Neural progenitor cell (in vitro differentiated cells): ENCODE data around the gene SPATA45. TPM values are rescaled to one million over a fixed set of nuclear protein-coding genes. Genes with fewer than 3 reads are reported as not detected.
A peak's percentile ranks its signal among the peaks of the same experiment; 100 is the strongest.

Experiments
- DNase-seq: peaks from one replicate; pipeline ENCODE4 v3.0.0-alpha.2; 2016; ENCODE audit warnings: low spot score
- H2AFZ ChIP-seq: fragments of 200-600 bp; sonication (generic); replicated peaks from 2 replicates; pipeline ENCODE4 v1.6.1; 2016; ENCODE audit warnings: antibody characterized with exemption
- H3F3A ChIP-seq: fragments of 200-600 bp; sonication (generic); 2 replicates; pipeline ENCODE4 v1.6.1; 2016; ENCODE audit warnings: antibody characterized with exemption, low read depth
- H3K27ac ChIP-seq: fragments of 200-600 bp; sonication (generic); 2 replicates; pipeline ENCODE4 v1.5.1; 2016; ENCODE audit warnings: mild to moderate bottlenecking
- H3K27me3 ChIP-seq: fragments of 200-600 bp; sonication (generic); 2 replicates; pipeline ENCODE4 v1.6.1; 2016; ENCODE audit warnings: mild to moderate bottlenecking, moderate library complexity
- H3K36me3 ChIP-seq: fragments of 200-600 bp; sonication (generic); 2 replicates; pipeline ENCODE4 v1.5.1; 2016
- H3K4me1 ChIP-seq: fragments of 200-600 bp; sonication (generic); 2 replicates; pipeline ENCODE4 v1.6.1; 2016; ENCODE audit warnings: mixed run types
- H3K4me2 ChIP-seq: fragments of 200-600 bp; sonication (generic); 2 replicates; pipeline ENCODE4 v1.6.1; 2016
- H3K4me3 ChIP-seq: fragments of 200-600 bp; sonication (generic); 2 replicates; pipeline ENCODE4 v1.5.1; 2016
- H3K79me2 ChIP-seq: fragments of 200-600 bp; sonication (generic); 2 replicates; pipeline ENCODE4 v1.6.1; 2016; ENCODE audit warnings: low read depth
- H3K9ac ChIP-seq: fragments of 200-600 bp; sonication (generic); 2 replicates; pipeline ENCODE4 v1.6.1; 2016
- H3K9me3 ChIP-seq: fragments of 200-600 bp; sonication (generic); 2 replicates; pipeline ENCODE4 v1.5.1; 2016; ENCODE audit warnings: low read depth
- H4K20me1 ChIP-seq: fragments of 200-600 bp; sonication (generic); 2 replicates; pipeline ENCODE4 v1.6.1; 2016; ENCODE audit warnings: low read depth
- H3K27ac Mint-ChIP-seq: 3 replicates; pipeline ENCODE4 v1.8.0; 2021; ENCODE audit warnings: mixed read lengths
- H3K27me3 Mint-ChIP-seq: 2 replicates; pipeline ENCODE4 v1.8.0; 2022; ENCODE audit warnings: low read depth, mild to moderate bottlenecking, inconsistent platforms, moderate library complexity, mixed read lengths; ENCODE audit not compliant: insufficient read depth
- H3K36me3 Mint-ChIP-seq: 3 replicates; pipeline ENCODE4 v1.8.0; 2021; ENCODE audit warnings: mixed read lengths
- H3K4me1 Mint-ChIP-seq: 3 replicates; pipeline ENCODE4 v1.8.0; 2021; ENCODE audit warnings: mixed read lengths
- H3K4me3 Mint-ChIP-seq: 3 replicates; pipeline ENCODE4 v1.8.0; 2021; ENCODE audit warnings: mild to moderate bottlenecking, moderate library complexity, mixed read lengths
- H3K9me3 Mint-ChIP-seq: 3 replicates; pipeline ENCODE4 v1.8.0; 2020; ENCODE audit warnings: mixed read lengths
- EZH2 ChIP-seq: fragments of 200-600 bp; sonication (generic); IDR thresholded peaks from 2 replicates; pipeline ENCODE4 v1.6.1; 2017; ENCODE audit warnings: antibody characterized with exemption, mild to moderate bottlenecking, moderate library complexity
- EZH2phosphoT487 ChIP-seq: fragments of 200-600 bp; sonication (generic); IDR thresholded peaks from 2 replicates; pipeline ENCODE4 v1.6.1; 2017; ENCODE audit warnings: antibody characterized with exemption
- total RNA-seq: library from RNA; depleted of rRNA; stranded (reverse); fragments of >200 nt; gene quantifications from 2 replicates; pipeline ENCODE4 v1.2.3, GENCODE V29; 2015; ENCODE audit warnings: low replicate concordance
- TF ChIP-seq, protein P1 (sequence below): fragments of 200-600 bp; sonication (generic); IDR thresholded peaks from 2 replicates; pipeline ENCODE4 v1.5.1; 2017; ENCODE audit warnings: antibody characterized with exemption, mild to moderate bottlenecking

SPATA45 gene
- total RNA-seq, 1 donor from 2014 or later: not detected

DNA sequence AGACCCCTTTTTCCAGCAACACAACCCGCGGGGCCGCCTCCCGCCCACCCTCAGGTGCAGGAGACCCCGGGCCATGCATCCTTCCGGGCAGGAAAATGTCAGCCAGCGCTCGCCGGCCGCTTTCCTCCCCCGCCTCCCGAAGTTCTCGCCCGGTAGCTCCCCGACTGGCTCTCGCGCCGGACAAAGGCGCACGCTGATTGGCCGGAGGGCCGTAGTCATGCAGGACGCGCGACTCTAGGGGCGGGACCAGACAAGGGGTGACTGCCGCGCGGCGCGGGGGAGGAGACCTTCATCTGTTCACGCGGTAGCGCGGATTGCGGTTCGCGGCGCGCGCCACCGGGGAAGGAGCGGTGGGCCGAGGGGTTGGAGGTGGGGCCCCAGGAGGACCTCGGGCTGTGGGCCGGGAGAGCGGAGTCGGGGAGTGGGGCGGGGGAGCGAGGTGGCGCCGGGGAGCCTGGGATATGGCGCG, 10.6 kb upstream of the SPATA45 start, which contains the start of gene FLVCR1:
FLVCR1 (plus strand) TSS at position 284 of the 469 bp plus-strand sequence; CDS start at position 462, 178 bp downstream.
- Mint-ChIP-seq H3K27ac (peak within 1 kb of the TSS; percentile 98), H3K4me1 (peaks cover 17% of the 10 kb centered on the region), H3K9me3 (peaks cover 2% of the 10 kb centered on the region), H3K27me3 (no peaks in the 10 kb centered on the region), H3K36me3 (peaks cover 11% of the 10 kb centered on the region), H3K4me3 (no peak within 1 kb of the TSS)
- Histone ChIP-seq H3K9ac (peak within 1 kb of the TSS; percentile 57), H3K4me2 (peak within 1 kb of the TSS; percentile 90), H3K27me3 (no peaks in the 10 kb centered on the region), H3K79me2 (peaks cover 56% of the 10 kb centered on the region), H2AFZ (peak within 1 kb of the TSS; percentile 83), H3K27ac (peak within 1 kb of the TSS; percentile 95), H3K4me1 (peaks cover 12% of the 10 kb centered on the region), H3K36me3 (peaks cover 15% of the 10 kb centered on the region), H3K4me3 (peak within 1 kb of the TSS; percentile 67), H3F3A (peaks cover 13% of the 10 kb centered on the region), H3K9me3 (no peaks in the 10 kb centered on the region), H4K20me1 (peaks cover 24% of the 10 kb centered on the region)
- peak; percentile 99 for DNase-seq
- TF ChIP-seq EZH2: no peak
- TF ChIP-seq, protein P1, sequence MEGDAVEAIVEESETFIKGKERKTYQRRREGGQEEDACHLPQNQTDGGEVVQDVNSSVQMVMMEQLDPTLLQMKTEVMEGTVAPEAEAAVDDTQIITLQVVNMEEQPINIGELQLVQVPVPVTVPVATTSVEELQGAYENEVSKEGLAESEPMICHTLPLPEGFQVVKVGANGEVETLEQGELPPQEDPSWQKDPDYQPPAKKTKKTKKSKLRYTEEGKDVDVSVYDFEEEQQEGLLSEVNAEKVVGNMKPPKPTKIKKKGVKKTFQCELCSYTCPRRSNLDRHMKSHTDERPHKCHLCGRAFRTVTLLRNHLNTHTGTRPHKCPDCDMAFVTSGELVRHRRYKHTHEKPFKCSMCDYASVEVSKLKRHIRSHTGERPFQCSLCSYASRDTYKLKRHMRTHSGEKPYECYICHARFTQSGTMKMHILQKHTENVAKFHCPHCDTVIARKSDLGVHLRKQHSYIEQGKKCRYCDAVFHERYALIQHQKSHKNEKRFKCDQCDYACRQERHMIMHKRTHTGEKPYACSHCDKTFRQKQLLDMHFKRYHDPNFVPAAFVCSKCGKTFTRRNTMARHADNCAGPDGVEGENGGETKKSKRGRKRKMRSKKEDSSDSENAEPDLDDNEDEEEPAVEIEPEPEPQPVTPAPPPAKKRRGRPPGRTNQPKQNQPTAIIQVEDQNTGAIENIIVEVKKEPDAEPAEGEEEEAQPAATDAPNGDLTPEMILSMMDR: no peak
- TF ChIP-seq EZH2phosphoT487: peak; percentile 3

DNA sequence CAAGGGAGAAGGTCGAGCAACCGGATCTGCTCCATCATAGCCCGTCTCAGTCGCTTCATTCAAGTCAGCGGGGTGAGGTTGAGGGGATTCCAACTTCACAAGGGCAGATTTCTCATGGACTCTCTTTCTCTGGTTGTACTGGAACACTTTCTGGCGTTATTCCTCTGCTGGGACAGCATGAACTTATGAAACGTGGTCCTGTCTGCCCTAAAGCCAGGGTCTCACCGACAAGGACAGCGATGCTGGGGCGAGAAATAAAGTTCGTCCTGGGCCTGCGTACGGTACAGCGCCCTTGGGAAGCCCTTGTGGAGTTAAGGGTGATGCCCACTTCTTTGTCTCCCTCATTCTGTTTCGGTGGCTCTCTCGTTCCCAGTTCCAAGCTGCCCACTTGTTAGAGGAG, 9.3 kb upstream of the SPATA45 start:
- H3K9ac ChIP-seq: no peak overlapping the region
- Mint-ChIP-seq H3K27me3 (no peaks in the 10 kb centered on the region), H3K36me3 (peaks cover 7% of the 10 kb centered on the region), H3K27ac (peak overlapping the region; percentile 21), H3K4me1 (peaks cover 17% of the 10 kb centered on the region), H3K9me3 (peaks cover 2% of the 10 kb centered on the region), H3K4me3 (no peak overlapping the region)
- no peaks in the 10 kb centered on the region for H3K27me3 ChIP-seq
- no peak overlapping the region for H3K27ac ChIP-seq
- H2AFZ ChIP-seq: peak overlapping the region; percentile 29
- peaks cover 43% of the 10 kb centered on the region for H3K79me2 ChIP-seq
- peaks cover 24% of the 10 kb centered on the region for H4K20me1 ChIP-seq
- TF ChIP-seq EZH2phosphoT487 (no peak), EZH2 (no peak)
- TF ChIP-seq, protein P1: no peak
- H3F3A ChIP-seq: peaks cover 13% of the 10 kb centered on the region
- H3K36me3 ChIP-seq: peaks cover 4% of the 10 kb centered on the region
- H3K4me3 ChIP-seq: peak overlapping the region; percentile 67
- H3K9me3 ChIP-seq: no peaks in the 10 kb centered on the region
- no peak for DNase-seq
- peak overlapping the region; percentile 90 for H3K4me2 ChIP-seq
- peaks cover 12% of the 10 kb centered on the region for H3K4me1 ChIP-seq

DNA sequence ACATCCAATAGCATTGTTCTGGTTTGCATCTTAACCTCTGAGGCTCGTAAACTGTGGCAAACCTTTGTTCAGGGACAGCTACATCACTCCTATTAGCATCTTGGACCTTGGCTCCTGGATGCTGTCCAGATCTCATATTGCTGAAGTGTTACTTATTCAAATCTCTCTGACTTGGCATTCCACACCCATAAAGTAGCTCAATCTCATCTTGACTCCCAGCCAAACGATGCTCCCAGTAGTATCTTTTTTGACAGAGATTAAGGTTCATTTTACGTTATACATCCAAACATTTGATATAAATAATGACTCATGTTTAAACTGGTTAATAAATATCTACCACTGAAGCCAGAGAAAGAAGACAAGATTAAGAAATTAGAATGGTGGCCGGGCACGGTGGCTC, 6.2 kb upstream of the SPATA45 start:
- Histone ChIP-seq H3K4me3 (no peak overlapping the region), H3K4me2 (no peak overlapping the region), H3K27me3 (no peaks in the 10 kb centered on the region), H3K27ac (no peak overlapping the region), H2AFZ (no peak overlapping the region), H3K4me1 (peaks cover 8% of the 10 kb centered on the region), H3F3A (peaks cover 13% of the 10 kb centered on the region), H3K9ac (no peak overlapping the region), H3K9me3 (no peaks in the 10 kb centered on the region), H3K36me3 (no peaks in the 10 kb centered on the region), H3K79me2 (peaks cover 12% of the 10 kb centered on the region), H4K20me1 (no peaks in the 10 kb centered on the region)
- TF ChIP-seq, protein P1: no peak
- TF ChIP-seq EZH2 (no peak), EZH2phosphoT487 (no peak)
- H3K27me3 Mint-ChIP-seq: no peaks in the 10 kb centered on the region
- H3K36me3 Mint-ChIP-seq: peaks cover 4% of the 10 kb centered on the region
- no peak overlapping the region for H3K4me3 Mint-ChIP-seq
- H3K27ac Mint-ChIP-seq: no peak overlapping the region
- DNase-seq: no peak
- H3K4me1 Mint-ChIP-seq: peaks cover 12% of the 10 kb centered on the region
- peaks cover 2% of the 10 kb centered on the region for H3K9me3 Mint-ChIP-seq
